ENCODE results near the gene PDE4D. TPM values are rescaled to one million over a fixed set of nuclear protein-coding genes. Genes with fewer than 3 reads are reported as not detected.

PDE4D gene
- total and polyA plus RNA-seq, 10 of the 15 experiments (the other 5 are each of a cell fraction or from before 2014, with no cell fraction given), result 0.87 to 4.1 (median 2.2) TPM

DNA sequence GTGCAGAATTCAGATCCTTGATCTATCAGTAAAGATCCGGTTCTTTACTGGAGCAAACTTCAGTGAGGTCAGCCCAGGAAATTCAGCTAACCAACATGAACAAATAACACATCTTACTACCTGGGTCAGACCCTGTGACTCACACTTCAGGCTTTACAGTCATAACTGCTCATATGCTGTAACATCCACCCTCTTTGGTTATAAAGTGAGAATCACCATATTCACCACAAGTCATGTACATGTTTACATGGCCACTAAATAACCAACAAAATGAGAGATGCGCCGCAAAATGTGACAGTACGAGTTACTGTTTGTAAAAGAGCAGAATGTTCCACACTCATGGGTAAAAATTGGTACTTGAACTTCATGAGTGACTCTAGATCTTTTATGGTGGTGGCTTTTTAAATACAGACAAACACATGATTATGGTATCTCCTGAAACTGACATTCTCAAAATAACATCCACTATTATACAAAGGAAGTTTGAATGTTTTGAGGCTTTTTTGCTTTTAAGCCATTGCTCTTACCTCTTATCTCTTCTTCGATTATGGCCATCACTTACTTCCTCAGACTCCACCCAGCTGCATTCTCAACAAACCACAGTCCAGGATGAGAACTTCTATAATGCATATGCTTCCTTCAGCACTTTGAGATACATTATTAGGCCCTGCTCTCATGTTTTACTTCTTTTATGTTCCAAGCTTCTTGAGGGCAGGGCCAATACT, 794.1 kb downstream of the PDE4D start (continued):
- TF ChIP-seq, protein P1, sequence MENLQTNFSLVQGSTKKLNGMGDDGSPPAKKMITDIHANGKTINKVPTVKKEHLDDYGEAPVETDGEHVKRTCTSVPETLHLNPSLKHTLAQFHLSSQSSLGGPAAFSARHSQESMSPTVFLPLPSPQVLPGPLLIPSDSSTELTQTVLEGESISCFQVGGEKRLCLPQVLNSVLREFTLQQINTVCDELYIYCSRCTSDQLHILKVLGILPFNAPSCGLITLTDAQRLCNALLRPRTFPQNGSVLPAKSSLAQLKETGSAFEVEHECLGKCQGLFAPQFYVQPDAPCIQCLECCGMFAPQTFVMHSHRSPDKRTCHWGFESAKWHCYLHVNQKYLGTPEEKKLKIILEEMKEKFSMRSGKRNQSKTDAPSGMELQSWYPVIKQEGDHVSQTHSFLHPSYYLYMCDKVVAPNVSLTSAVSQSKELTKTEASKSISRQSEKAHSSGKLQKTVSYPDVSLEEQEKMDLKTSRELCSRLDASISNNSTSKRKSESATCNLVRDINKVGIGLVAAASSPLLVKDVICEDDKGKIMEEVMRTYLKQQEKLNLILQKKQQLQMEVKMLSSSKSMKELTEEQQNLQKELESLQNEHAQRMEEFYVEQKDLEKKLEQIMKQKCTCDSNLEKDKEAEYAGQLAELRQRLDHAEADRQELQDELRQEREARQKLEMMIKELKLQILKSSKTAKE (IDR thresholded peaks at IDR 0.05; ENCODE audit: low read depth, poor library complexity, severe bottlenecking), result no peak
- TF ChIP-seq, protein P2, sequence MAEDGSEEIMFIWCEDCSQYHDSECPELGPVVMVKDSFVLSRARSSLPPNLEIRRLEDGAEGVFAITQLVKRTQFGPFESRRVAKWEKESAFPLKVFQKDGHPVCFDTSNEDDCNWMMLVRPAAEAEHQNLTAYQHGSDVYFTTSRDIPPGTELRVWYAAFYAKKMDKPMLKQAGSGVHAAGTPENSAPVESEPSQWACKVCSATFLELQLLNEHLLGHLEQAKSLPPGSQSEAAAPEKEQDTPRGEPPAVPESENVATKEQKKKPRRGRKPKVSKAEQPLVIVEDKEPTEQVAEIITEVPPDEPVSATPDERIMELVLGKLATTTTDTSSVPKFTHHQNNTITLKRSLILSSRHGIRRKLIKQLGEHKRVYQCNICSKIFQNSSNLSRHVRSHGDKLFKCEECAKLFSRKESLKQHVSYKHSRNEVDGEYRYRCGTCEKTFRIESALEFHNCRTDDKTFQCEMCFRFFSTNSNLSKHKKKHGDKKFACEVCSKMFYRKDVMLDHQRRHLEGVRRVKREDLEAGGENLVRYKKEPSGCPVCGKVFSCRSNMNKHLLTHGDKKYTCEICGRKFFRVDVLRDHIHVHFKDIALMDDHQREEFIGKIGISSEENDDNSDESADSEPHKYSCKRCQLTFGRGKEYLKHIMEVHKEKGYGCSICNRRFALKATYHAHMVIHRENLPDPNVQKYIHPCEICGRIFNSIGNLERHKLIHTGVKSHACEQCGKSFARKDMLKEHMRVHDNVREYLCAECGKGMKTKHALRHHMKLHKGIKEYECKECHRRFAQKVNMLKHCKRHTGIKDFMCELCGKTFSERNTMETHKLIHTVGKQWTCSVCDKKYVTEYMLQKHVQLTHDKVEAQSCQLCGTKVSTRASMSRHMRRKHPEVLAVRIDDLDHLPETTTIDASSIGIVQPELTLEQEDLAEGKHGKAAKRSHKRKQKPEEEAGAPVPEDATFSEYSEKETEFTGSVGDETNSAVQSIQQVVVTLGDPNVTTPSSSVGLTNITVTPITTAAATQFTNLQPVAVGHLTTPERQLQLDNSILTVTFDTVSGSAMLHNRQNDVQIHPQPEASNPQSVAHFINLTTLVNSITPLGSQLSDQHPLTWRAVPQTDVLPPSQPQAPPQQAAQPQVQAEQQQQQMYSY (CRISPR knock-in tag; IDR thresholded peaks at IDR 0.05), result no peak
- no peak for TF ChIP-seq BRCA1 (IDR thresholded peaks at IDR 0.05; ENCODE audit: low read depth, low read length)
- TF ChIP-seq BHLHE40 (IDR thresholded peaks at IDR 0.05; ENCODE audit: borderline replicate concordance in 1 of 2, low read depth in 2 of 2, low read length in 1 of 2), result peak in 1 of 2 experiments; percentile 31; a peak in 1 of 4 replicates
- no peak for TF ChIP-seq IKZF1 (conservative IDR thresholded peaks at IDR 0.05)
- TF ChIP-seq MEF2B (IDR thresholded peaks at IDR 0.05; ENCODE audit: partially characterized antibody, poor library complexity, severe bottlenecking), result no peak
- no peak for TF ChIP-seq STAT3 (IDR thresholded peaks at IDR 0.05; ENCODE audit: low read depth, low read length)
- no peak for TF ChIP-seq TARDBP (IDR thresholded peaks at IDR 0.05; ENCODE audit: borderline replicate concordance)
- no peak for TF ChIP-seq RFX5 (IDR thresholded peaks at IDR 0.05; ENCODE audit: low read depth, low read length)
- TF ChIP-seq, protein P3, sequence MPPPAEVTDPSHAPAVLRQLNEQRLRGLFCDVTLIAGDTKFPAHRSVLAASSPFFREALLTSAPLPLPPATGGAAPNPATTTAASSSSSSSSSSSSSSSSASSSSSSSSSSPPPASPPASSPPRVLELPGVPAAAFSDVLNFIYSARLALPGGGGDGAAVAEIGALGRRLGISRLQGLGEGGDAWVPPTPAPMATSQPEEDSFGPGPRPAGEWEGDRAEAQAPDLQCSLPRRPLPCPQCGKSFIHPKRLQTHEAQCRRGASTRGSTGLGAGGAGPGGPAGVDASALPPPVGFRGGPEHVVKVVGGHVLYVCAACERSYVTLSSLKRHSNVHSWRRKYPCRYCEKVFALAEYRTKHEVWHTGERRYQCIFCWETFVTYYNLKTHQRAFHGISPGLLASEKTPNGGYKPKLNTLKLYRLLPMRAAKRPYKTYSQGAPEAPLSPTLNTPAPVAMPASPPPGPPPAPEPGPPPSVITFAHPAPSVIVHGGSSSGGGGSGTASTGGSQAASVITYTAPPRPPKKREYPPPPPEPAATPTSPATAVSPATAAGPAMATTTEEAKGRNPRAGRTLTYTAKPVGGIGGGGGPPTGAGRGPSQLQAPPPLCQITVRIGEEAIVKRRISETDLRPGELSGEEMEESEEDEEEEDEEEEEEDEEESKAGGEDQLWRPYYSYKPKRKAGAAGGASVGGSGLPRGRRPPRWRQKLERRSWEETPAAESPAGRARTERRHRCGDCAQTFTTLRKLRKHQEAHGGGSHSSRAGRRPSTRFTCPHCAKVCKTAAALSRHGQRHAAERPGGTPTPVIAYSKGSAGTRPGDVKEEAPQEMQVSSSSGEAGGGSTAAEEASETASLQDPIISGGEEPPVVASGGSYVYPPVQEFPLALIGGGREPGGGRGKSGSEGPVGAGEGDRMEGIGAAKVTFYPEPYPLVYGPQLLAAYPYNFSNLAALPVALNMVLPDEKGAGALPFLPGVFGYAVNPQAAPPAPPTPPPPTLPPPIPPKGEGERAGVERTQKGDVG (CRISPR knock-in tag; IDR thresholded peaks at IDR 0.05), result no peak

All from GM12878 (cell line).